GM12878 (cell line): ENCODE results near the gene PPP1R1A. TPM values are rescaled to one million over a fixed set of nuclear protein-coding genes. Genes with fewer than 3 reads are reported as not detected.

Experiments used
- ATAC-seq: fragments of 200-7000 bp; cut with Tn5 transposase; 3 replicates; pipeline ENCODE4 v1.9.1; 2020; ENCODE audit warnings: mild to moderate bottlenecking, moderate library complexity
- BruUV-seq: library from RNA; stranded (reverse); fragments of 400-500 nt; replicated peaks from 2 replicates; lab custom pipeline; 2021; lab: Mats Ljungman, UMichigan
- CTCF ChIA-PET: fragments of 300-600 bp; sonication (Branson Sonifier 250); formaldehyde crosslinking; extraction: SDS; loops from one replicate; lab custom pipeline; 2021; ENCODE audit warnings: inconsistent platforms; lab: Yijun Ruan, JAX
- POLR2A ChIA-PET: fragments of 350-600 bp; formaldehyde crosslinking; extraction: SDS; loops from one replicate; lab custom pipeline; 2021; ENCODE audit warnings: inconsistent platforms; lab: Charles Lee
- RAD21 ChIA-PET: fragments of 300-600 bp; sonication (Branson Sonifier 250); formaldehyde crosslinking; loops from one replicate; lab custom pipeline; 2023; ENCODE audit warnings: antibody characterized with exemption; ENCODE audit not compliant: unreplicated experiment; lab: Charles Lee
- SMC1A ChIA-PET: fragments of 300-600 bp; sonication (Branson Sonifier 250); formaldehyde crosslinking; loops from one replicate; lab custom pipeline; 2023; ENCODE audit not compliant: unreplicated experiment, uncharacterized antibody; lab: Charles Lee
- DNase-seq: peaks from one replicate; pipeline ENCODE4 v3.0.0-alpha.2; 2011; ENCODE audit warnings: low read depth, low spot score
- FAIRE-seq: peaks from 3 replicates; lab custom pipeline; 2011; peaks lifted over from hg19 to GRCh38; lab: Jason Lieb, UNC
- H2AFZ ChIP-seq: 2 replicates; pipeline ENCODE4 v1.6.0; 2011; ENCODE audit warnings: low read depth, low read length, control low read depth; ENCODE audit not compliant: control insufficient read depth
- H3K27ac ChIP-seq: 2 replicates; pipeline ENCODE4 v1.5.1; 2011; ENCODE audit warnings: control low read depth; ENCODE audit not compliant: control insufficient read depth, insufficient read depth
- H3K27me3 ChIP-seq, 2 experiments: replicated peaks in 1 of 2; 2 replicates each; pipeline versions ENCODE4 v1.6.0 to v1.6.1; 2011; ENCODE audit warnings: low read length in 1 of 2; ENCODE audit not compliant: control insufficient read depth in 2 of 2, insufficient read depth in 2 of 2
- H3K36me3 ChIP-seq, 2 experiments: 2 replicates each; pipeline ENCODE4 v1.5.1; 2011; ENCODE audit warnings: low read length in 1 of 2; ENCODE audit not compliant: control insufficient read depth in 2 of 2, insufficient read depth in 2 of 2
- H3K4me1 ChIP-seq: 2 replicates; pipeline ENCODE4 v1.6.1; 2011; ENCODE audit warnings: mild to moderate bottlenecking, low read length, moderate library complexity, mixed read lengths; ENCODE audit not compliant: control insufficient read depth, insufficient read depth
- H3K4me2 ChIP-seq: 2 replicates; pipeline ENCODE4 v1.6.0; 2011; ENCODE audit warnings: control low read depth; ENCODE audit not compliant: control insufficient read depth, insufficient read depth
- H3K4me3 ChIP-seq: fragments of 200-600 bp; sonication (generic); 2 replicates; pipeline ENCODE4 v1.5.1; 2016
- H3K79me2 ChIP-seq: 2 replicates; pipeline ENCODE4 v1.6.0; 2011; ENCODE audit warnings: low read length; ENCODE audit not compliant: control insufficient read depth, insufficient read depth
- H3K9ac ChIP-seq: 2 replicates; pipeline ENCODE4 v1.8.0; 2011; ENCODE audit warnings: low read length, control low read depth, mixed read lengths; ENCODE audit not compliant: control insufficient read depth, insufficient read depth
- H3K9me3 ChIP-seq: replicated peaks from 3 replicates; pipeline ENCODE4 v1.5.1; 2011; ENCODE audit warnings: mild to moderate bottlenecking, low read length; ENCODE audit not compliant: control insufficient read depth, insufficient read depth
- H4K20me1 ChIP-seq: 2 replicates; pipeline ENCODE4 v1.6.0; 2011; ENCODE audit not compliant: control insufficient read depth, insufficient read depth
- CTCF ChIP-seq, 3 experiments: IDR thresholded peaks in 2 of 3; conservative IDR thresholded peaks in 1 of 3; 2 replicates each; pipeline ENCODE4 v1.5.1; 2011; ENCODE audit warnings: low read depth in 3 of 3, low read length in 3 of 3, mild to moderate bottlenecking in 3 of 3, control low read depth in 2 of 3, moderate library complexity in 2 of 3, inconsistent platforms in 1 of 3, mixed read lengths in 1 of 3; ENCODE audit not compliant: control insufficient read depth in 2 of 3, insufficient read depth in 1 of 3; ENCODE audit errors: extremely low read depth in 1 of 3
- NRF1 ChIP-seq: conservative IDR thresholded peaks from 2 replicates; pipeline ENCODE4 v1.6.1; 2011; ENCODE audit warnings: mild to moderate bottlenecking, low read depth, low read length, improper control_type of control experiment
- in situ Hi-C: fragments of 300-500 bp; cut with MboI; formaldehyde crosslinking; loops from 9 replicates; pipeline ENCODE4 v1.14.3; 2018; ENCODE audit warnings: mixed read lengths
- intact Hi-C: fragments of 100-400 bp; cut with micrococcal nuclease; formaldehyde crosslinking; loops from one replicate; pipeline ENCODE4 v1.14.2; 2022; ENCODE audit not compliant: unreplicated experiment
- polyA plus RNA-seq, 11 experiments: library from polyadenylated mRNA; depleted of rRNA in 4 of 11; unstranded in 6 of 11; stranded (reverse) in 5 of 11; fragments of >200 nt; fragmentation: Nextera tagmentation in 4 of 11; fragmentation: Illumina TruSeq in 1 of 11; extraction: Ambion mirVana in 4 of 11; extraction: Trizol in 1 of 11; gene quantifications; 1 replicate in 1 of 11; 2 replicates in 10 of 11; pipeline versions ENCODE4 v1.2.1 to v1.2.3, GENCODE V29; 2011 to 2016; ENCODE audit warnings: inconsistent platforms in 2 of 11, missing spikeins in 2 of 11, low read depth in 1 of 11
- total RNA-seq, 4 experiments: library from RNA; depleted of rRNA in 3 of 4; stranded (reverse); fragments of >200 nt in 3 of 4; fragmentation: Illumina TruSeq in 1 of 4; extraction: Trizol in 1 of 4; gene quantifications; 2 replicates each; pipeline versions ENCODE4 v1.2.1 to v1.2.3, GENCODE V29; 2013 to 2021

The PPP1R1A gene
- total and polyA plus RNA-seq, 10 of the 15 experiments (the other 5 are each of a cell fraction or from before 2014, with no cell fraction given), result 0.03 to 0.08 (median 0.07) TPM; not detected in 7

GRCh38 chr12:54622463-54623183 lies 34.2 kb upstream of the PPP1R1A start:
- H4K20me1 ChIP-seq, result no peaks in the 10 kb centered on the region
- H3K9ac ChIP-seq, result no peak overlapping the region
- no TSS peak for BruUV-seq
- ChIA-PET CTCF (interaction anchor here (0.6 to 1.3 kb wide), 5 partner anchors 12 to 66 kb away, joined by 3 to 4 read pairs (median 3); partner anchors contain the start of gene LACRT), RAD21 (no interaction called here), POLR2A (no interaction called here), SMC1A (no interaction called here)
- peak; percentile 66; the same call in 2 of the 3 replicates for ATAC-seq
- no peak for DNase-seq
- no peak overlapping the region for H3K4me3 ChIP-seq
- no peaks in the 10 kb centered on the region for H3K4me1 ChIP-seq
- TF ChIP-seq NRF1 (no peak), CTCF (IDR thresholded peaks at IDR 0.05 in 2 of 3, conservative IDR thresholded peaks at IDR 0.05 in 1 of 3; ENCODE audit: control insufficient read depth in 2 of 3, extremely low read depth in 1 of 3, insufficient read depth in 1 of 3, low read depth in 3 of 3, low read length in 3 of 3) (peak in 1 of 3 experiments; percentile 5; a peak in 1 of 6 replicates)
- intact Hi-C loops (no loop called here), in situ Hi-C loops (no loop called here)
- no peak overlapping the region for H3K27ac ChIP-seq
- no peak overlapping the region for H2AFZ ChIP-seq
- H3K9me3 ChIP-seq, result no peaks in the 10 kb centered on the region; the same call in 2 of the 3 replicates
- no peaks in the 10 kb centered on the region for H3K79me2 ChIP-seq
- H3K27me3 ChIP-seq, result no peaks in the 10 kb centered on the region; a peak in 1 of 4 replicates
- FAIRE-seq, result no peak
- H3K36me3 ChIP-seq, result no peaks in the 10 kb centered on the region
- H3K4me2 ChIP-seq, result no peak overlapping the region
